NCI-H446 treated with DMSO at 0.1 percent for 48 hours (cell line): ENCODE data around the gene DDHD1.

ENCODE experiments used
- DNase-seq: peaks from one replicate; lab custom pipeline; 2025; lab: John Stamatoyannopoulos, UW

The DDHD1 gene

GRCh38 chr14:53034036-53034435 lies 119.1 kb downstream of the DDHD1 start:
- no peak for DNase-seq

GRCh38 chr14:53032838-53033390 lies 120.2 kb downstream of the DDHD1 start:
- DNase-seq: no peak

- DNase-seq: no peak
These were observed 120.8 kb downstream of the DDHD1 start for GRCh38 chr14:53032161-53032803.

- no peak for DNase-seq
These were observed 125.6 kb downstream of the DDHD1 start for GRCh38 chr14:53027562-53027961.

- no peak for DNase-seq
These were observed 126.1 kb downstream of the DDHD1 start for GRCh38 chr14:53027041-53027440.

GRCh38 chr14:53023325-53023724 lies 129.8 kb downstream of the DDHD1 start:
- no peak for DNase-seq

GRCh38 chr14:53022593-53022992 lies 130.5 kb downstream of the DDHD1 start:
- DNase-seq: no peak

GRCh38 chr14:53020193-53020932 lies 132.8 kb downstream of the DDHD1 start:
- no peak for DNase-seq

GRCh38 chr14:53019406-53019805 lies 133.7 kb downstream of the DDHD1 start:
- no peak for DNase-seq

- DNase-seq: no peak
These were observed 135.3 kb downstream of the DDHD1 start for GRCh38 chr14:53017837-53018236.

- DNase-seq: no peak
These were observed 136.2 kb downstream of the DDHD1 start for GRCh38 chr14:53016919-53017318.

GRCh38 chr14:53016491-53016890 lies 136.6 kb downstream of the DDHD1 start:
- no peak for DNase-seq

- no peak for DNase-seq
These were observed 142.1 kb downstream of the DDHD1 start for GRCh38 chr14:53011053-53011462.

- no peak for DNase-seq
These were observed 142.7 kb downstream of the DDHD1 start for GRCh38 chr14:53010193-53011040.

- no peak for DNase-seq
These were observed 146.1 kb downstream of the DDHD1 start for GRCh38 chr14:53006931-53007562.

GRCh38 chr14:53004976-53005375 lies 148.1 kb downstream of the DDHD1 start:
- DNase-seq: no peak

- DNase-seq: no peak
These were observed 149.3 kb downstream of the DDHD1 start for GRCh38 chr14:53003776-53004175.

GRCh38 chr14:53002576-53002975 lies 150.5 kb downstream of the DDHD1 start:
- DNase-seq: no peak

- DNase-seq: no peak
These were observed 151.2 kb downstream of the DDHD1 start for GRCh38 chr14:53001787-53002378.

- peak; percentile 64 for DNase-seq
These were observed 154.6 kb downstream of the DDHD1 start for GRCh38 chr14:52998376-52999015.

- no peak for DNase-seq
These were observed 156.6 kb downstream of the DDHD1 start for GRCh38 chr14:52996493-52996892.
